Measurements from ENCODE around the gene EIPR1.

DNA sequence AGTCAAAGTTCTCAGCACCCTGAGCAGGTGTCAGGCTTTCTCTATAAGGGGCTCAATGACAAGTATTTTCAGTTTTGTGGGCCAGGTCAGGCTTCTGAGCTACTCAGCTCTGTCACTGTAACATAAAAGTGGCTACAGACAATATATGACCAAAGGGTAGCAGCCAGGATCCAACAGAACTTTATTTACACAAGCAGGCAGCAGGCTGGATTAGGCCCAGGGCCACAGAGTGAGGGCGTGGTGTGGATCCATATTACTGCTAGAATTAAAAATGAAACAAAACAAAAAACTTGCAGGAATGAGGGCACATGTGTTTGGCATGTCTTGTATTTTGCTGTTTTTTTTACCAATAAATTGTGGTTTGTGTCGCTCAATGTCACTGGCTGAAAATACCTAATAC lies 143.7 kb downstream of the EIPR1 start:
- TF ChIP-seq, protein P1, sequence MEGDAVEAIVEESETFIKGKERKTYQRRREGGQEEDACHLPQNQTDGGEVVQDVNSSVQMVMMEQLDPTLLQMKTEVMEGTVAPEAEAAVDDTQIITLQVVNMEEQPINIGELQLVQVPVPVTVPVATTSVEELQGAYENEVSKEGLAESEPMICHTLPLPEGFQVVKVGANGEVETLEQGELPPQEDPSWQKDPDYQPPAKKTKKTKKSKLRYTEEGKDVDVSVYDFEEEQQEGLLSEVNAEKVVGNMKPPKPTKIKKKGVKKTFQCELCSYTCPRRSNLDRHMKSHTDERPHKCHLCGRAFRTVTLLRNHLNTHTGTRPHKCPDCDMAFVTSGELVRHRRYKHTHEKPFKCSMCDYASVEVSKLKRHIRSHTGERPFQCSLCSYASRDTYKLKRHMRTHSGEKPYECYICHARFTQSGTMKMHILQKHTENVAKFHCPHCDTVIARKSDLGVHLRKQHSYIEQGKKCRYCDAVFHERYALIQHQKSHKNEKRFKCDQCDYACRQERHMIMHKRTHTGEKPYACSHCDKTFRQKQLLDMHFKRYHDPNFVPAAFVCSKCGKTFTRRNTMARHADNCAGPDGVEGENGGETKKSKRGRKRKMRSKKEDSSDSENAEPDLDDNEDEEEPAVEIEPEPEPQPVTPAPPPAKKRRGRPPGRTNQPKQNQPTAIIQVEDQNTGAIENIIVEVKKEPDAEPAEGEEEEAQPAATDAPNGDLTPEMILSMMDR (optimal IDR thresholded peaks at IDR 0.05 in 1 of 3, IDR thresholded peaks at IDR 0.05 in 1 of 3, conservative IDR thresholded peaks at IDR 0.05 in 1 of 3; ENCODE audit: extremely low read depth in 1 of 3, insufficient read depth in 2 of 3, low read length in 3 of 3), result no peak
- TF ChIP-seq EZH2 (IDR thresholded peaks at IDR 0.05; ENCODE audit: low read length), result no peak
